ENCODE data around the gene ZNF565.
"Not testable (repeated sequence)": the region's sequence is repeated elsewhere in the genome, so short reads cannot be mapped to it uniquely, and the experiment has no call there.

The ZNF565 gene

GRCh38 chr19:36150586-36150985 is 63.9 kb downstream of the ZNF565 start:
- DNase-seq (ENCODE audit: low read depth), result no peak

GRCh38 chr19:36149673-36150406 is 64.6 kb downstream of the ZNF565 start:
- DNase-seq (ENCODE audit: low read depth), result no peak

- DNase-seq (ENCODE audit: low read depth), result no peak
These were observed 69.8 kb downstream of the ZNF565 start for GRCh38 chr19:36144624-36145023.

- DNase-seq (ENCODE audit: low read depth), result no peak
These were observed 72.0 kb downstream of the ZNF565 start for GRCh38 chr19:36142496-36142895.

- no peak for DNase-seq (ENCODE audit: low read depth)
These were observed 72.4 kb downstream of the ZNF565 start for GRCh38 chr19:36142046-36142445.

GRCh38 chr19:36141039-36141927 is 73.2 kb downstream of the ZNF565 start:
- DNase-seq (ENCODE audit: low read depth), result peak; percentile 72

- DNase-seq (ENCODE audit: low read depth), result peak; percentile 36
These were observed 74.0 kb downstream of the ZNF565 start for GRCh38 chr19:36140304-36141038.

- DNase-seq (ENCODE audit: low read depth), result peak; percentile 95
These were observed 74.8 kb downstream of the ZNF565 start, which contains the start of gene CAPNS1 for GRCh38 chr19:36139473-36140303. Gene CAPNS1, plus strand, starts transcription at chr19:36140066. Its CDS starts 946 bp downstream, at chr19:36141012.

GRCh38 chr19:36139120-36139472 is 75.4 kb downstream of the ZNF565 start:
- no peak for DNase-seq (ENCODE audit: low read depth)

- peak; percentile 82 for DNase-seq (ENCODE audit: low read depth)
These were observed 77.3 kb downstream of the ZNF565 start for GRCh38 chr19:36136964-36137686.

- not testable (repeated sequence) for DNase-seq (ENCODE audit: low read depth)
These were observed 79.6 kb downstream of the ZNF565 start for GRCh38 chr19:36134867-36135266.

Data from fibroblast of gingiva (primary cell).